Liver (tissue), 3 donors: Measurements from ENCODE around the gene SURF1.

Experiments
- EGR1 ChIP-seq, 2 donors: IDR thresholded peaks; 2 replicates each; pipeline ENCODE4 v1.6.1; 2016 to 2018; ENCODE audit warnings: antibody characterized with exemption in 2 of 2, low read depth in 2 of 2
- RAD21 ChIP-seq, 2 donors: IDR thresholded peaks; 2 replicates each; pipeline ENCODE4 v1.6.1; 2016; ENCODE audit warnings: antibody characterized with exemption in 2 of 2, mild to moderate bottlenecking in 2 of 2
- TF ChIP-seq, protein P1 (sequence below): fragments of 150-350 bp; IDR thresholded peaks from 2 replicates; pipeline ENCODE4 v1.5.1; 2017; ENCODE audit warnings: improper control_type of control experiment, low read depth, low read length; ENCODE audit not compliant: missing input control
- TF ChIP-seq, protein P2 (sequence below): IDR thresholded peaks from 2 replicates; pipeline ENCODE4 v1.6.1; 2016; ENCODE audit warnings: antibody characterized with exemption
- donor health status: healthy.
- donor health status: healthy.

DNA sequence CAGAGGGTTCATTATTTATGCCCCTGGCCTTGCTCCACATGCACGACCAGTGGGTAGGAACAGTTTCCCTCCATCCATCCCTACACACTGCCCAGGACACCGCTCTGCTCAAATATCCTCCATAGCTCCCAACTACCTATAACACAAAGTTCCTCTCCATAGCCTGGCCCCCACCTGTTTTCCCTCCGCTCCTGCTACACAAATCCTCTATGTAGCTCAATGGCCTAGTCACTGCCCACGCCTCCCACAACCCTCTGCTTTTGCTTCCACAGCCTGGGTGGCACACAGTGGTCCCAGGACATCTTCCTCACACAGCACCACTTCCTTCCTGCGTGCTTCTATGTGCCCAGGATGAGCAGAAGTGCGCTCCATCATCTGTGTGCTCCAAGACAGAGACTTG is 41.1 kb upstream of the SURF1 start:
- TF ChIP-seq EGR1 (IDR thresholded peaks at IDR 0.05; ENCODE audit: low read depth in 2 of 2) (no peak), RAD21 (IDR thresholded peaks at IDR 0.05) (no peak)
- TF ChIP-seq, protein P1, sequence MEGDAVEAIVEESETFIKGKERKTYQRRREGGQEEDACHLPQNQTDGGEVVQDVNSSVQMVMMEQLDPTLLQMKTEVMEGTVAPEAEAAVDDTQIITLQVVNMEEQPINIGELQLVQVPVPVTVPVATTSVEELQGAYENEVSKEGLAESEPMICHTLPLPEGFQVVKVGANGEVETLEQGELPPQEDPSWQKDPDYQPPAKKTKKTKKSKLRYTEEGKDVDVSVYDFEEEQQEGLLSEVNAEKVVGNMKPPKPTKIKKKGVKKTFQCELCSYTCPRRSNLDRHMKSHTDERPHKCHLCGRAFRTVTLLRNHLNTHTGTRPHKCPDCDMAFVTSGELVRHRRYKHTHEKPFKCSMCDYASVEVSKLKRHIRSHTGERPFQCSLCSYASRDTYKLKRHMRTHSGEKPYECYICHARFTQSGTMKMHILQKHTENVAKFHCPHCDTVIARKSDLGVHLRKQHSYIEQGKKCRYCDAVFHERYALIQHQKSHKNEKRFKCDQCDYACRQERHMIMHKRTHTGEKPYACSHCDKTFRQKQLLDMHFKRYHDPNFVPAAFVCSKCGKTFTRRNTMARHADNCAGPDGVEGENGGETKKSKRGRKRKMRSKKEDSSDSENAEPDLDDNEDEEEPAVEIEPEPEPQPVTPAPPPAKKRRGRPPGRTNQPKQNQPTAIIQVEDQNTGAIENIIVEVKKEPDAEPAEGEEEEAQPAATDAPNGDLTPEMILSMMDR: no peak
- TF ChIP-seq, protein P2, sequence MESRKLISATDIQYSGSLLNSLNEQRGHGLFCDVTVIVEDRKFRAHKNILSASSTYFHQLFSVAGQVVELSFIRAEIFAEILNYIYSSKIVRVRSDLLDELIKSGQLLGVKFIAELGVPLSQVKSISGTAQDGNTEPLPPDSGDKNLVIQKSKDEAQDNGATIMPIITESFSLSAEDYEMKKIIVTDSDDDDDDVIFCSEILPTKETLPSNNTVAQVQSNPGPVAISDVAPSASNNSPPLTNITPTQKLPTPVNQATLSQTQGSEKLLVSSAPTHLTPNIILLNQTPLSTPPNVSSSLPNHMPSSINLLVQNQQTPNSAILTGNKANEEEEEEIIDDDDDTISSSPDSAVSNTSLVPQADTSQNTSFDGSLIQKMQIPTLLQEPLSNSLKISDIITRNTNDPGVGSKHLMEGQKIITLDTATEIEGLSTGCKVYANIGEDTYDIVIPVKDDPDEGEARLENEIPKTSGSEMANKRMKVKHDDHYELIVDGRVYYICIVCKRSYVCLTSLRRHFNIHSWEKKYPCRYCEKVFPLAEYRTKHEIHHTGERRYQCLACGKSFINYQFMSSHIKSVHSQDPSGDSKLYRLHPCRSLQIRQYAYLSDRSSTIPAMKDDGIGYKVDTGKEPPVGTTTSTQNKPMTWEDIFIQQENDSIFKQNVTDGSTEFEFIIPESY: no peak
